Endodermal cell (in vitro differentiated cells): ENCODE measurements around the gene RAPGEF4. TPM values are rescaled to one million over a fixed set of nuclear protein-coding genes. Genes with fewer than 3 reads are reported as not detected.

ENCODE experiments used
- DNase-seq: peaks from one replicate; pipeline ENCODE4 v3.0.0-alpha.2; 2017
- H3K27ac ChIP-seq: 2 replicates; pipeline ENCODE4 v1.5.1; 2013; ENCODE audit warnings: mild to moderate bottlenecking, low read depth, low read length, moderate library complexity
- H3K27me3 ChIP-seq: 2 replicates; pipeline ENCODE4 v1.6.1; 2013; ENCODE audit warnings: mild to moderate bottlenecking, low read length, moderate library complexity; ENCODE audit not compliant: insufficient read depth, control insufficient read depth, poor library complexity, severe bottlenecking
- H3K36me3 ChIP-seq: 2 replicates; pipeline ENCODE4 v1.7.0; 2013; ENCODE audit warnings: mild to moderate bottlenecking, low read length, moderate library complexity; ENCODE audit not compliant: control insufficient read depth, insufficient read depth
- H3K4me1 ChIP-seq: one replicate; pipeline ENCODE4 v1.7.0; 2013; ENCODE audit warnings: low read length; ENCODE audit not compliant: control insufficient read depth, insufficient read depth
- H3K4me3 ChIP-seq: 2 replicates; pipeline ENCODE4 v1.5.1; 2013; ENCODE audit warnings: mild to moderate bottlenecking, low read length, moderate library complexity
- H3K9ac ChIP-seq: 2 replicates; pipeline ENCODE4 v1.6.1; 2013; ENCODE audit warnings: mild to moderate bottlenecking, low read length, moderate library complexity; ENCODE audit not compliant: poor library complexity, severe bottlenecking; ENCODE audit errors: extremely low read depth
- H3K9me3 ChIP-seq: 2 replicates; pipeline ENCODE4 v1.6.1; 2013; ENCODE audit warnings: mild to moderate bottlenecking, low read length, moderate library complexity; ENCODE audit not compliant: control insufficient read depth
- H3K27ac Mint-ChIP-seq: 2 replicates; pipeline ENCODE4 v1.8.0; 2020; ENCODE audit warnings: mixed read lengths
- H3K27me3 Mint-ChIP-seq: 2 replicates; pipeline ENCODE4 v1.8.0; 2021; ENCODE audit warnings: mild to moderate bottlenecking, mixed read lengths; ENCODE audit not compliant: insufficient read depth
- H3K36me3 Mint-ChIP-seq: 2 replicates; pipeline ENCODE4 v1.8.0; 2020; ENCODE audit warnings: low read depth, mixed read lengths
- H3K4me1 Mint-ChIP-seq: 2 replicates; pipeline ENCODE4 v1.8.0; 2020; ENCODE audit warnings: mixed read lengths
- H3K4me3 Mint-ChIP-seq: 2 replicates; pipeline ENCODE4 v1.8.0; 2020; ENCODE audit warnings: mild to moderate bottlenecking, moderate library complexity, mixed read lengths
- H3K9me3 Mint-ChIP-seq: 2 replicates; pipeline ENCODE4 v1.8.0; 2020; ENCODE audit warnings: mild to moderate bottlenecking, mixed read lengths
- WGBS, 2 experiments: methylation state at CpG; one replicate each; pipeline versions ENCODE4 v1.1.5 to v1.1.7; 2013; ENCODE audit warnings: missing lambda C conversion rate in 2 of 2, mixed read lengths in 1 of 2; ENCODE audit not compliant: insufficient coverage in 1 of 2, insufficient read length in 1 of 2; 5-methylcytosine and 5-hydroxymethylcytosine counted together
- total RNA-seq, 2 donors: library from RNA; stranded (reverse); fragmentation: NEBNext Ultra II Directional in 1 of 2; extraction: Animal tissue kit (Norgen Biotek cat#: 25700) in 1 of 2; gene quantifications; 2 replicates in 1 of 2; 3 replicates in 1 of 2; pipeline ENCODE4 v1.2.1, GENCODE V29; 2021
- TF ChIP-seq, protein P1 (sequence below): fragments of 200-600 bp; sonication (generic); conservative IDR thresholded peaks from 2 replicates; pipeline ENCODE4 v1.5.0; 2021; ENCODE audit warnings: antibody characterized with exemption, mild to moderate bottlenecking

The RAPGEF4 gene
- total RNA-seq, 2 donors from 2014 or later, result 0.77 to 0.88 TPM

DNA sequence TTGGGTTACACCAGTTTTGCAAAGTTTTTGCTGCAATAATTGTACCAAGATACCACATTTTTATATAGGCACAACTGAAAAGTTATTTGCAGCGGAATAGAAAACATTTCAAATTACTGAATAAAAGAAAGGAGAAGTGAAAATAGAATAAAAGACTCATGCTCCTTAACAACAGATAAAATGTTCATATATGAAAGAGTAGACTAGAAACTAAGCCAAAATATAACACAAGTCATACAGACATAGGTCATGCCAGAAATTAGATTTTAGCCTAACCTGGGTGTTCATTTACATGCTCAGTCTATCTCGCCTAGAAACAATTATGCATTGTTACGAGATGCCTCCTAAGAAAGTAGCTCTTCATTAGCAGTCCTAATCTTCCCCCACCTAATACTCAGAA, 323.6 kb downstream of the RAPGEF4 start:
- no peaks in the 10 kb centered on the region for H3K27me3 ChIP-seq
- WGBS, 2 experiments, result 98% methylated on average over 3 of the region's 3 CpGs; no CpG with 5 or more reads in 1 of the 2 experiments
- H3K9ac ChIP-seq, result no peak overlapping the region
- no peak overlapping the region for H3K4me3 ChIP-seq
- DNase-seq, result no peak
- TF ChIP-seq, protein P1, sequence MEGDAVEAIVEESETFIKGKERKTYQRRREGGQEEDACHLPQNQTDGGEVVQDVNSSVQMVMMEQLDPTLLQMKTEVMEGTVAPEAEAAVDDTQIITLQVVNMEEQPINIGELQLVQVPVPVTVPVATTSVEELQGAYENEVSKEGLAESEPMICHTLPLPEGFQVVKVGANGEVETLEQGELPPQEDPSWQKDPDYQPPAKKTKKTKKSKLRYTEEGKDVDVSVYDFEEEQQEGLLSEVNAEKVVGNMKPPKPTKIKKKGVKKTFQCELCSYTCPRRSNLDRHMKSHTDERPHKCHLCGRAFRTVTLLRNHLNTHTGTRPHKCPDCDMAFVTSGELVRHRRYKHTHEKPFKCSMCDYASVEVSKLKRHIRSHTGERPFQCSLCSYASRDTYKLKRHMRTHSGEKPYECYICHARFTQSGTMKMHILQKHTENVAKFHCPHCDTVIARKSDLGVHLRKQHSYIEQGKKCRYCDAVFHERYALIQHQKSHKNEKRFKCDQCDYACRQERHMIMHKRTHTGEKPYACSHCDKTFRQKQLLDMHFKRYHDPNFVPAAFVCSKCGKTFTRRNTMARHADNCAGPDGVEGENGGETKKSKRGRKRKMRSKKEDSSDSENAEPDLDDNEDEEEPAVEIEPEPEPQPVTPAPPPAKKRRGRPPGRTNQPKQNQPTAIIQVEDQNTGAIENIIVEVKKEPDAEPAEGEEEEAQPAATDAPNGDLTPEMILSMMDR, result no peak
- H3K36me3 ChIP-seq, result no peaks in the 10 kb centered on the region
- peaks cover 10% of the 10 kb centered on the region for H3K9me3 ChIP-seq
- Mint-ChIP-seq H3K36me3 (no peaks in the 10 kb centered on the region), H3K27ac (no peak overlapping the region), H3K4me3 (no peak overlapping the region), H3K9me3 (no peaks in the 10 kb centered on the region), H3K4me1 (no peaks in the 10 kb centered on the region), H3K27me3 (peaks cover 9% of the 10 kb centered on the region)
- H3K27ac ChIP-seq, result no peak overlapping the region
- H3K4me1 ChIP-seq, result no peaks in the 10 kb centered on the region

DNA sequence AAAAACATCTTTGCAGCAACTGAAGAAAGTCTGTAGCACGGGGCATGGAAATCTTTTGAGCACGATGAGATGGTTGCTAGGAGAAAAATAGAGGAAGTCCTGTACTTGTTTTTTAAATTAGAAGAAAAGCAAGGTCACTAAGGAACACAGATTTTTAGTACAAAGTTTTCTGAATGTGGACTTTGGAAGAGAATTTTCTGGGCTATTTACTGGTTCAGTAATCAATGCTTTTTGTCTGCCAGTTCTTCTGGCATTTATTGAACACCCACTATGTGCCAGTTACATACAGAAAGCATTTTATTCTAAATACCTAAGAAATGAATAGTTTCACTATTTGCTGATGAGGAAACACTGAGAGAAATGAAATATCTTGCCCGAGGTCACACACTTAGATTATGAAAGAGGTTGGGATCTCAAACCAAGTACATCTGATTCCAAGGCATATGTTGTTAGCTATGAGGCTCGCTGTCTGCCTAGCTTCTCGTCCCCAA, 324.4 kb downstream of the RAPGEF4 start:
- no peaks in the 10 kb centered on the region for H3K27me3 ChIP-seq
- no peak overlapping the region for H3K27ac ChIP-seq
- H3K9me3 ChIP-seq, result peaks cover 10% of the 10 kb centered on the region
- H3K27ac Mint-ChIP-seq, result no peak overlapping the region
- TF ChIP-seq, protein P1, result no peak
- H3K27me3 Mint-ChIP-seq, result peaks cover 9% of the 10 kb centered on the region
- WGBS, 2 experiments, result 77 to 84% methylated on average over 4 to 5 of the region's 5 CpGs
- H3K36me3 Mint-ChIP-seq, result no peaks in the 10 kb centered on the region
- H3K9me3 Mint-ChIP-seq, result no peaks in the 10 kb centered on the region
- H3K4me3 Mint-ChIP-seq, result no peak overlapping the region
- no peaks in the 10 kb centered on the region for H3K36me3 ChIP-seq
- no peaks in the 10 kb centered on the region for H3K4me1 Mint-ChIP-seq
- H3K9ac ChIP-seq, result no peak overlapping the region
- DNase-seq, result no peak
- no peak overlapping the region for H3K4me3 ChIP-seq
- H3K4me1 ChIP-seq, result no peaks in the 10 kb centered on the region

DNA sequence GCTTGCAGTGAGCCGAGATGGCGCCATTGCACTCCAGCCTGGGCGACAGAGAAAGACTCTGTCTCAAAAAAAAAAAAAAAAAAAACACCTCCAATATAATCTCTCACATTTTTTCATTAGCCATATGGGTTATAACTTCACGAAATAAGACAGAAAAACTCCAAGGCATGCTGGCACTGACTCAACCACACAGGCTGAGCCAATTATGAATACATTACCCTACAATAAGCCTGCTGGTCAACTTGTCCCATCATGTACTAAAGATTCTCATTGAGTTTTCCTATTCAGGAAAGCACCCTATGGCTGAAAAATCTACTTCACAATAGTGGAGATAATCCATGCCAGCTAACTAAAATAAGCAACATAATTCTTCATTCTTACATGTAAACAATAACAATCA, 327.2 kb downstream of the RAPGEF4 start:
- no peak overlapping the region for H3K4me3 Mint-ChIP-seq
- Histone ChIP-seq H3K9me3 (peaks cover 9% of the 10 kb centered on the region), H3K27me3 (no peaks in the 10 kb centered on the region), H3K36me3 (no peaks in the 10 kb centered on the region), H3K9ac (no peak overlapping the region), H3K4me3 (no peak overlapping the region), H3K4me1 (no peaks in the 10 kb centered on the region), H3K27ac (no peak overlapping the region)
- no peaks in the 10 kb centered on the region for H3K27me3 Mint-ChIP-seq
- no peak overlapping the region for H3K27ac Mint-ChIP-seq
- no peak for DNase-seq
- H3K9me3 Mint-ChIP-seq, result no peaks in the 10 kb centered on the region
- H3K4me1 Mint-ChIP-seq, result no peaks in the 10 kb centered on the region
- 96 to 100% methylated on average over 1 to 4 of the region's 4 CpGs for WGBS, 2 experiments
- no peaks in the 10 kb centered on the region for H3K36me3 Mint-ChIP-seq
- TF ChIP-seq, protein P1, result no peak
